Gastrocnemius medialis (tissue), 4 donors: Measurements from ENCODE around the gene TEX38. TPM values are rescaled to one million over a fixed set of nuclear protein-coding genes. Genes with fewer than 3 reads are reported as not detected.
A peak's percentile ranks its signal among the peaks of the same experiment; 100 is the strongest.

Experiments used
- ATAC-seq, 2 donors: fragments of 150-250 bp; one replicate each; pipeline ENCODE4 v1.9.1; 2016
- DNase-seq, 2 donors: peaks; one replicate each; pipeline ENCODE4 v3.0.0-alpha.2; 2019
- H3K27ac ChIP-seq, 4 donors: fragments of 200-600 bp; sonication (generic); 1 replicate in 1 of 4; 2 replicates in 3 of 4; pipeline ENCODE4 v1.5.1; 2016 to 2018; ENCODE audit warnings: mild to moderate bottlenecking in 2 of 4, moderate library complexity in 1 of 4
- H3K27me3 ChIP-seq, 3 donors: fragments of 200-600 bp; sonication (generic) in 2 of 3; 1 replicate in 1 of 3; 2 replicates in 2 of 3; pipeline versions ENCODE4 v1.5.1 to v1.6.0; 2016 to 2019; ENCODE audit warnings: mild to moderate bottlenecking in 1 of 3, moderate library complexity in 1 of 3
- H3K36me3 ChIP-seq, 2 donors: fragments of 200-600 bp; sonication (generic) in 1 of 2; one replicate each; pipeline ENCODE4 v1.5.1; 2017 to 2018
- H3K4me1 ChIP-seq, 2 donors: fragments of 200-600 bp; sonication (generic) in 1 of 2; one replicate each; pipeline ENCODE4 v1.5.1; 2016 to 2017; ENCODE audit warnings: mild to moderate bottlenecking in 2 of 2
- H3K4me3 ChIP-seq, 4 donors: fragments of 200-600 bp; sonication (generic) in 3 of 4; 1 replicate in 1 of 4; 2 replicates in 3 of 4; pipeline ENCODE4 v1.5.1; 2016 to 2019; ENCODE audit warnings: mild to moderate bottlenecking in 2 of 4
- H3K9me3 ChIP-seq, 3 donors: fragments of 200-600 bp; sonication (generic) in 2 of 3; 1 replicate in 1 of 3; 2 replicates in 2 of 3; pipeline ENCODE4 v1.5.1; 2016 to 2019
- POLR2A ChIP-seq, 2 donors: fragments of 450-650 bp; IDR thresholded peaks; one replicate each; pipeline ENCODE4 v1.6.1; 2017; ENCODE audit warnings: antibody characterized with exemption in 2 of 2, mild to moderate bottlenecking in 2 of 2, moderate library complexity in 2 of 2
- in situ Hi-C, 4 donors: fragments of 200-750 bp; cut with MboI; loops; one replicate each; pipeline versions ENCODE4 v1.15.0 to v1.8.0; 2017; ENCODE audit warnings: low sequenced_read_pairs in 4 of 4
- intact Hi-C: fragments of 100-400 bp; cut with DNase I; formaldehyde crosslinking; loops from one replicate; pipeline ENCODE4 v1.15.1; 2023; ENCODE audit warnings: low total_unique reads
- total RNA-seq, 4 donors: library from RNA; depleted of rRNA; stranded (reverse); fragments of >200 nt; gene quantifications; one replicate each; pipeline versions ENCODE4 v1.1.0 to v1.2.3, GENCODE V29; 2016
- TF ChIP-seq, protein P1 (sequence below), 5 experiments: fragments of 450-650 bp in 3 of 5; fragments of 200-600 bp in 2 of 5; sonication (generic) in 2 of 5; IDR thresholded peaks in 4 of 5; conservative IDR thresholded peaks in 1 of 5; 1 replicate in 4 of 5; 2 replicates in 1 of 5; pipeline ENCODE4 v1.5.1; 2016 to 2019; ENCODE audit warnings: antibody characterized with exemption in 5 of 5, mild to moderate bottlenecking in 3 of 5, moderate library complexity in 3 of 5

The TEX38 gene
- total RNA-seq, 4 donors from 2014 or later = not detected

GRCh38 chr1:46687093-46687659 lies 15.5 kb downstream of the TEX38 start:
- Histone ChIP-seq H3K36me3 (peaks cover 0 to 63% of the 10 kb centered on the region in 2 donors), H3K9me3 (no peaks in the 10 kb centered on the region), H3K4me1 (peaks cover 43 to 55% of the 10 kb centered on the region in 2 donors), H3K27me3 (no peaks in the 10 kb centered on the region), H3K4me3 (no peak overlapping the region), H3K27ac (peak overlapping the region in 1 of 4 donors; percentile 32)
- TF ChIP-seq, protein P1, sequence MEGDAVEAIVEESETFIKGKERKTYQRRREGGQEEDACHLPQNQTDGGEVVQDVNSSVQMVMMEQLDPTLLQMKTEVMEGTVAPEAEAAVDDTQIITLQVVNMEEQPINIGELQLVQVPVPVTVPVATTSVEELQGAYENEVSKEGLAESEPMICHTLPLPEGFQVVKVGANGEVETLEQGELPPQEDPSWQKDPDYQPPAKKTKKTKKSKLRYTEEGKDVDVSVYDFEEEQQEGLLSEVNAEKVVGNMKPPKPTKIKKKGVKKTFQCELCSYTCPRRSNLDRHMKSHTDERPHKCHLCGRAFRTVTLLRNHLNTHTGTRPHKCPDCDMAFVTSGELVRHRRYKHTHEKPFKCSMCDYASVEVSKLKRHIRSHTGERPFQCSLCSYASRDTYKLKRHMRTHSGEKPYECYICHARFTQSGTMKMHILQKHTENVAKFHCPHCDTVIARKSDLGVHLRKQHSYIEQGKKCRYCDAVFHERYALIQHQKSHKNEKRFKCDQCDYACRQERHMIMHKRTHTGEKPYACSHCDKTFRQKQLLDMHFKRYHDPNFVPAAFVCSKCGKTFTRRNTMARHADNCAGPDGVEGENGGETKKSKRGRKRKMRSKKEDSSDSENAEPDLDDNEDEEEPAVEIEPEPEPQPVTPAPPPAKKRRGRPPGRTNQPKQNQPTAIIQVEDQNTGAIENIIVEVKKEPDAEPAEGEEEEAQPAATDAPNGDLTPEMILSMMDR (IDR thresholded peaks at IDR 0.05 in 4 of 5, conservative IDR thresholded peaks at IDR 0.05 in 1 of 5) = no peak
- TF ChIP-seq POLR2A (IDR thresholded peaks at IDR 0.05) = no peak
- intact Hi-C loops (no loop called here), in situ Hi-C loops (no loop called here)
- DNase-seq (peak in 1 of 2 donors; percentile 19), ATAC-seq (no peak)

GRCh38 chr1:46687921-46688509 lies 16.4 kb downstream of the TEX38 start:
- H3K4me3 ChIP-seq = no peak overlapping the region
- H3K9me3 ChIP-seq = no peaks in the 10 kb centered on the region
- in situ Hi-C loops (no loop called here), intact Hi-C loops (no loop called here)
- peaks cover 0 to 55% of the 10 kb centered on the region in 2 donors for H3K36me3 ChIP-seq
- no peak for TF ChIP-seq POLR2A (IDR thresholded peaks at IDR 0.05)
- TF ChIP-seq, protein P1 (IDR thresholded peaks at IDR 0.05 in 4 of 5, conservative IDR thresholded peaks at IDR 0.05 in 1 of 5) = no peak
- peak overlapping the region in 2 of 4 donors; percentile 9 to 32 for H3K27ac ChIP-seq
- no peaks in the 10 kb centered on the region for H3K27me3 ChIP-seq
- H3K4me1 ChIP-seq = peaks cover 51 to 62% of the 10 kb centered on the region in 2 donors
- no peak for DNase-seq
- peak in 1 of 2 donors; percentile 53 for ATAC-seq

DNA sequence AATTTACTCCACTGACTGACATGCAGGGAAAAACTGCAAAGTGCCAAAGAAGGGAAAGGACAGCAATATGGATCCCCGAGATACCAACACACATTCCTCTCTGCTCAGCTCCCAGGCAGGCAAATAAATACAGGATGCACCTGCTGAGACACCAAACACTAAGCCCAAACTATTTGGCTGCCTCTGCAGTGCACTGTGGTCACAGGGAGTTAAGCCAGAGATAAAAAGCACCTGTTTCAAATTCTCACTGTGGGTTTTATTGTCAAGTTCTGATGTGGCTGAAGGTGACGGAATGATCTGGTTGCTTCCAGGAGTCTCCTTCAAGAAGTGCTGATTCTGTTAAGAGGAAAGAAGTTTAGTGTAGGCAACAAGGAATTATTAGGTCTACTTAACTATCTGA lies 17.7 kb downstream of the TEX38 start:
- Histone ChIP-seq H3K4me3 (no peak overlapping the region), H3K4me1 (peaks cover 57 to 66% of the 10 kb centered on the region in 2 donors), H3K36me3 (peaks cover 0 to 41% of the 10 kb centered on the region in 2 donors), H3K27me3 (no peaks in the 10 kb centered on the region), H3K27ac (peak overlapping the region in 3 of 4 donors; percentile 0 to 47 (median 35)), H3K9me3 (no peaks in the 10 kb centered on the region)
- TF ChIP-seq POLR2A (IDR thresholded peaks at IDR 0.05) = no peak
- peak in 1 of 2 donors; percentile 25 for DNase-seq
- ATAC-seq = peak; percentile 83
- intact Hi-C loops = no loop called here
- in situ Hi-C loops = no loop called here

DNA sequence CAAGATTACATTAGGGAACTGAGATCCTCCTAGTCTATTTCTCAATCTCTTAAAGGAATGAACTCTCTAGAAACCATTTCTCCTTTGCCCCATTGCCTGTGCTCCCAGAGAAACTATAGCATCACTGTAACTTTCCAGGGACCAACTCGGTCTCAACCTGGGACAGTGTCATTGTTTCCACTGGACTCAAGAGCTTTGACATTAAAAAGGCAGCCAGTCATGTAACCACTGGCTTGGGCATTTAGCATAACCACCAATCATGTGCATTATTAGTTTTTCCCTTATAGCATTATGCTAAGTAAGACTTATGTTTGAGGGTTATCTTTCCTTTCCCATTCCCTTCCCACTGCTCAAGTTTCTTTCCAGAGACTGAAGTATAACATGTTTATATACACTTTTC lies 18.2 kb downstream of the TEX38 start:
- no peak for TF ChIP-seq POLR2A (IDR thresholded peaks at IDR 0.05)
- TF ChIP-seq, protein P1 (IDR thresholded peaks at IDR 0.05 in 4 of 5, conservative IDR thresholded peaks at IDR 0.05 in 1 of 5) = no peak
- in situ Hi-C loops = no loop called here
- H3K9me3 ChIP-seq = no peaks in the 10 kb centered on the region

DNA sequence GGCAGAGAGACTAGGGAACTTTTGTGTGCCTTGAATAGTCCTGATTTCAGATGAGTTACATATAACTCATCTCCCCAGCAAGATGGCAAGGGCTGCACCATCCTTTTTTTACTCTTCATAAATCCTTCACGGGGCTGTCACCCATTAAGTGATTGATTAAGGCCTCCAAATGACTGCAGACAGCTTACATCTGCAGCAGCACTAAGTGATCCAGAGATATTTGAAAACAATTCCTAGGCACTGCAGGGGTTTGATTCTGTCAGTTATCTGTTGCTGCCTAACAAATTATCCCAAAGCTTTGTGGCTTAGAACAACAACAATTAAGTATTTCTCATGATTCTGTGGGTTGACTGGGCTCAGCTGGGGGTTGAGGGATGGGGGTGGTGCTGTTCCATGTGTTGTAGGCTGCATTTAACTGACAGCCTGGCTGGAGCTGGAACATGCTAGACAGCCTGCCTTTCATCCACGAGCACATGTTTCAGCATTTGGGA lies 19.3 kb downstream of the TEX38 start:
- Histone ChIP-seq H3K27me3 (no peaks in the 10 kb centered on the region), H3K9me3 (no peaks in the 10 kb centered on the region), H3K4me1 (peaks cover 57 to 66% of the 10 kb centered on the region in 2 donors), H3K27ac (no peak overlapping the region), H3K36me3 (peaks cover 0 to 36% of the 10 kb centered on the region in 2 donors), H3K4me3 (no peak overlapping the region)
- TF ChIP-seq, protein P1 (IDR thresholded peaks at IDR 0.05 in 4 of 5, conservative IDR thresholded peaks at IDR 0.05 in 1 of 5) = no peak
- no peak for TF ChIP-seq POLR2A (IDR thresholded peaks at IDR 0.05)
- ATAC-seq (no peak), DNase-seq (no peak)
- in situ Hi-C loops (no loop called here), intact Hi-C loops (no loop called here)

More for the DNA sequence above, 18.2 kb downstream of the TEX38 start:
- Histone ChIP-seq H3K27me3 (no peaks in the 10 kb centered on the region), H3K36me3 (peaks cover 0 to 36% of the 10 kb centered on the region in 2 donors), H3K27ac (peak overlapping the region in 2 of 4 donors; percentile 35 to 47), H3K4me3 (no peak overlapping the region), H3K4me1 (peaks cover 57 to 66% of the 10 kb centered on the region in 2 donors)
- no peak for ATAC-seq
- intact Hi-C loops = no loop called here
- DNase-seq = no peak
